K562 (cell line): ENCODE results near the gene PDK3. TPM values are rescaled to one million over a fixed set of nuclear protein-coding genes. Genes with fewer than 3 reads are reported as not detected.

ENCODE experiments used
- ATAC-seq: fragments of 200-7000 bp; cut with Tn5 transposase; 3 replicates; pipeline ENCODE4 v1.9.1; 2020; ENCODE audit warnings: moderate library complexity
- BruUV-seq: library from RNA; stranded (reverse); fragments of 400-500 nt; replicated peaks from 2 replicates; lab custom pipeline; 2021; lab: Mats Ljungman, UMichigan
- CTCF ChIA-PET: fragments of 300-600 bp; formaldehyde crosslinking; extraction: SDS; loops from one replicate; lab custom pipeline; 2021; ENCODE audit warnings: low intra/inter-chr PET ratio; lab: Yijun Ruan, JAX
- POLR2A ChIA-PET: fragments of 300-600, 350-650 bp; sonication (Branson Sonifier 250); formaldehyde crosslinking; extraction: SDS; loops from one replicate; lab custom pipeline; 2021; ENCODE audit warnings: antibody characterized with exemption, inconsistent platforms; lab: Yijun Ruan, JAX
- DNase-seq, 4 experiments: peaks; one replicate each; pipeline versions ENCODE4 v3.0.0 to v3.0.0-alpha.2; 2011 to 2018; ENCODE audit warnings: low spot score in 3 of 4, mixed read lengths in 3 of 4; ENCODE audit errors: extremely low read depth in 1 of 4
- FAIRE-seq: peaks from 2 replicates; lab custom pipeline; 2011; peaks lifted over from hg19 to GRCh38; lab: Jason Lieb, UNC
- H2AFZ ChIP-seq: 2 replicates; pipeline ENCODE4 v1.6.0; 2011; ENCODE audit warnings: low read depth, low read length, control low read depth, inconsistent platforms
- H3K27ac ChIP-seq: fragments of 200-600 bp; 3 replicates; pipeline ENCODE4 v1.8.0; 2011; ENCODE audit warnings: low read depth, mild to moderate bottlenecking, control low read depth, inconsistent platforms, low read length, moderate library complexity, mixed read lengths; ENCODE audit errors: extremely low read depth
- H3K27me3 ChIP-seq, 2 experiments: fragments of 300-600 bp in 1 of 2; 2 replicates in 1 of 2; 3 replicates in 1 of 2; pipeline versions ENCODE4 v1.6.0 to v1.8.0; 2011; ENCODE audit warnings: inconsistent platforms in 2 of 2, low read length in 2 of 2, mild to moderate bottlenecking in 1 of 2, mixed read lengths in 1 of 2, moderate library complexity in 1 of 2; ENCODE audit not compliant: control insufficient read depth in 2 of 2, insufficient read depth in 2 of 2
- H3K36me3 ChIP-seq: fragments of 300-600 bp; 3 replicates; pipeline ENCODE4 v1.8.0; 2011; ENCODE audit warnings: mild to moderate bottlenecking, low read length, inconsistent platforms; ENCODE audit not compliant: control insufficient read depth, insufficient read depth
- H3K4me1 ChIP-seq, 2 experiments: fragments of 200-600 bp in 1 of 2; replicated peaks in 1 of 2; 2 replicates in 1 of 2; 3 replicates in 1 of 2; pipeline versions ENCODE4 v1.5.1 to v1.8.0; 2011; ENCODE audit warnings: inconsistent platforms in 2 of 2, low read length in 2 of 2, mild to moderate bottlenecking in 1 of 2, mixed read lengths in 1 of 2, moderate library complexity in 1 of 2; ENCODE audit not compliant: control insufficient read depth in 2 of 2, insufficient read depth in 2 of 2
- H3K4me2 ChIP-seq: 2 replicates; pipeline ENCODE4 v1.6.1; 2011; ENCODE audit warnings: low read length, control low read depth, inconsistent platforms, mixed read lengths; ENCODE audit not compliant: insufficient read depth
- H3K4me3 ChIP-seq: fragments of 200-600 bp; sonication (generic), shearing (Covaris generic); 2 replicates; pipeline ENCODE4 v1.5.1; 2016; ENCODE audit warnings: control low read depth, inconsistent platforms
- H3K79me2 ChIP-seq: fragments of 200-600 bp; 3 replicates; pipeline ENCODE4 v1.8.0; 2011; ENCODE audit warnings: low read length, inconsistent platforms; ENCODE audit not compliant: control insufficient read depth, insufficient read depth
- H3K9ac ChIP-seq, 2 experiments: 2 replicates each; pipeline versions ENCODE4 v1.6.0 to v1.6.1; 2011; ENCODE audit warnings: low read depth in 2 of 2, low read length in 2 of 2, control low read depth in 1 of 2, inconsistent platforms in 1 of 2, mild to moderate bottlenecking in 1 of 2, mixed read lengths in 1 of 2; ENCODE audit not compliant: insufficient read depth in 1 of 2
- H3K9me1 ChIP-seq: one replicate; pipeline ENCODE4 v1.6.0; 2011; ENCODE audit warnings: inconsistent platforms, mild to moderate bottlenecking, low read length, moderate library complexity; ENCODE audit not compliant: control insufficient read depth, insufficient read depth
- H3K9me3 ChIP-seq: replicated peaks from 2 replicates; pipeline ENCODE4 v1.5.1; 2011; ENCODE audit warnings: low read depth, low read length, inconsistent platforms; ENCODE audit not compliant: control insufficient read depth, insufficient read depth
- H4K20me1 ChIP-seq: replicated peaks from 2 replicates; pipeline ENCODE4 v1.6.1; 2011; ENCODE audit warnings: low read length, inconsistent platforms, mixed read lengths; ENCODE audit not compliant: control insufficient read depth, insufficient read depth
- ESRRB ChIP-seq: fragments of 250-450 bp; sonication (Bioruptor Pico); IDR thresholded peaks from 2 replicates; pipeline ENCODE4 v1.5.0; 2020; ENCODE audit warnings: mild to moderate bottlenecking, moderate library complexity, borderline replicate concordance
- NFRKB ChIP-seq: fragments of 450-650 bp; IDR thresholded peaks from 2 replicates; pipeline ENCODE4 v1.6.1; 2016; ENCODE audit warnings: low read depth
- PHB ChIP-seq: fragments of 250-450 bp; sonication (Bioruptor Pico); IDR thresholded peaks from 2 replicates; pipeline ENCODE4 v1.5.0; 2021
- TEAD2 ChIP-seq: fragments of 450-650 bp; IDR thresholded peaks from 2 replicates; pipeline ENCODE4 v1.6.1; 2016; ENCODE audit warnings: missing genetic modification characterization, control low read depth, missing compliant biosample characterization
- ZBTB43 ChIP-seq: sonication (generic); formaldehyde crosslinking; IDR thresholded peaks from 2 replicates; pipeline ENCODE4 v1.8.0; 2023; ENCODE audit warnings: mild to moderate bottlenecking, missing genetic modification reagents
- ZNF354B ChIP-seq: fragments of 250-450 bp; sonication (Bioruptor Pico); IDR thresholded peaks from 2 replicates; pipeline ENCODE4 v1.4.0; 2020
- ZNF780A ChIP-seq: fragments of 250-450 bp; sonication (Bioruptor Pico); IDR thresholded peaks from 2 replicates; pipeline ENCODE4 v1.5.0; 2021; ENCODE audit warnings: mild to moderate bottlenecking
- WGBS: fragments of 100-300 bp; shearing (Covaris generic); methylation state at CpG from one replicate; pipeline ENCODE4 v1.1.6; 2016; ENCODE audit warnings: low coverage, mixed read lengths; ENCODE audit not compliant: insufficient coverage; ENCODE audit errors: missing lambda C conversion rate; 5-methylcytosine and 5-hydroxymethylcytosine counted together
- in situ Hi-C: fragments of 300-500 bp; cut with MboI; formaldehyde crosslinking; loops from 4 replicates; pipeline ENCODE4 v1.15.0; 2018; ENCODE audit warnings: inconsistent platforms, mixed read lengths
- intact Hi-C: fragments of 100-400 bp; cut with micrococcal nuclease; formaldehyde crosslinking; loops from 2 replicates; pipeline ENCODE4 v1.14.2; 2022
- polyA plus RNA-seq, 8 experiments: library from polyadenylated mRNA; depleted of rRNA in 4 of 8; stranded (reverse) in 5 of 8; unstranded in 3 of 8; fragments of >200 nt; fragmentation: Nextera tagmentation in 2 of 8; fragmentation: Illumina TruSeq in 1 of 8; extraction: Ambion mirVana in 2 of 8; extraction: Trizol in 1 of 8; gene quantifications; 2 replicates each; pipeline versions ENCODE4 v1.2.1 to v1.2.3, GENCODE V29; 2011 to 2014; ENCODE audit warnings: inconsistent platforms in 1 of 8, missing spikeins in 1 of 8
- total RNA-seq, 7 experiments: library from RNA; depleted of rRNA in 6 of 7; stranded (reverse); fragments of >200 nt in 6 of 7; fragmentation: Illumina TruSeq in 2 of 7; extraction: Trizol in 2 of 7; gene quantifications; 2 replicates each; pipeline versions ENCODE4 v1.2.1 to v1.2.3, GENCODE V29; 2011 to 2021; ENCODE audit warnings: low replicate concordance in 1 of 7

PDK3 gene
- total and polyA plus RNA-seq, 9 of the 15 experiments (the other 6 are each of a cell fraction or from before 2014, with no cell fraction given): 0.20 to 4.9 (median 0.95) TPM

- DNase-seq (no peak), FAIRE-seq (no peak), ATAC-seq (no peak)
- H3K4me1 ChIP-seq: no peaks in the 10 kb centered on the region
- CTCF ChIA-PET: no interaction called here
- H3K79me2 ChIP-seq: no peaks in the 10 kb centered on the region
- TF ChIP-seq ESRRB (CRISPR knock-in tag) (no peak), ZNF354B (CRISPR knock-in tag) (no peak)
- in situ Hi-C loops: no loop called here
- H3K27ac ChIP-seq: no peak overlapping the region
- H3K4me2 ChIP-seq: no peak overlapping the region
- intact Hi-C loops: no loop called here
- H3K9ac ChIP-seq: no peak overlapping the region
- POLR2A ChIA-PET: no interaction called here
- H3K36me3 ChIP-seq: no peaks in the 10 kb centered on the region
- H4K20me1 ChIP-seq: no peaks in the 10 kb centered on the region
- H3K9me3 ChIP-seq: no peaks in the 10 kb centered on the region
- H3K4me3 ChIP-seq: no peak overlapping the region
- H2AFZ ChIP-seq: no peak overlapping the region
- no peaks in the 10 kb centered on the region; a peak in 2 of 5 replicates for H3K27me3 ChIP-seq
- no peaks in the 10 kb centered on the region for H3K9me1 ChIP-seq
- no TSS peak for BruUV-seq
Observed at GRCh38 chrX:24435060-24435459, 30.0 kb upstream of the PDK3 start.

- no peak for TF ChIP-seq NFRKB
- no peak for TF ChIP-seq ZBTB43 (CRISPR knock-in tag)
- TF ChIP-seq ZNF780A (CRISPR knock-in tag): no peak
- TF ChIP-seq PHB (CRISPR knock-in tag): no peak
- TF ChIP-seq TEAD2 (tag): no peak
- 0% methylated on average over 4 of the region's 4 CpGs for WGBS
- Histone ChIP-seq H4K20me1 (no peaks in the 10 kb centered on the region), H3K27me3 (peaks cover 0 to 3% of the 10 kb centered on the region in 2 experiments; a peak in 1 of 5 replicates), H3K4me3 (no peak overlapping the region), H3K4me2 (no peak overlapping the region), H3K9me1 (no peaks in the 10 kb centered on the region), H3K36me3 (no peaks in the 10 kb centered on the region), H2AFZ (no peak overlapping the region), H3K4me1 (no peaks in the 10 kb centered on the region), H3K9me3 (no peaks in the 10 kb centered on the region), H3K9ac (no peak overlapping the region), H3K27ac (no peak overlapping the region), H3K79me2 (no peaks in the 10 kb centered on the region)
- FAIRE-seq (no peak), ATAC-seq (no peak), DNase-seq (no peak)
- CTCF ChIA-PET: no interaction called here
- in situ Hi-C loops (no loop called here), intact Hi-C loops (no loop called here)
- POLR2A ChIA-PET: no interaction called here
- BruUV-seq: no TSS peak
Observed at GRCh38 chrX:24443918-24444317, 21.2 kb upstream of the PDK3 start.
